GM12801 (cell line): ENCODE results near the gene TDRKH.

ENCODE experiments used
- TF ChIP-seq, protein P1 (sequence below): IDR thresholded peaks from one replicate; pipeline ENCODE4 v1.5.1; 2011; ENCODE audit warnings: control low read depth; ENCODE audit not compliant: insufficient read length; ENCODE audit errors: extremely low read depth

TDRKH gene

DNA sequence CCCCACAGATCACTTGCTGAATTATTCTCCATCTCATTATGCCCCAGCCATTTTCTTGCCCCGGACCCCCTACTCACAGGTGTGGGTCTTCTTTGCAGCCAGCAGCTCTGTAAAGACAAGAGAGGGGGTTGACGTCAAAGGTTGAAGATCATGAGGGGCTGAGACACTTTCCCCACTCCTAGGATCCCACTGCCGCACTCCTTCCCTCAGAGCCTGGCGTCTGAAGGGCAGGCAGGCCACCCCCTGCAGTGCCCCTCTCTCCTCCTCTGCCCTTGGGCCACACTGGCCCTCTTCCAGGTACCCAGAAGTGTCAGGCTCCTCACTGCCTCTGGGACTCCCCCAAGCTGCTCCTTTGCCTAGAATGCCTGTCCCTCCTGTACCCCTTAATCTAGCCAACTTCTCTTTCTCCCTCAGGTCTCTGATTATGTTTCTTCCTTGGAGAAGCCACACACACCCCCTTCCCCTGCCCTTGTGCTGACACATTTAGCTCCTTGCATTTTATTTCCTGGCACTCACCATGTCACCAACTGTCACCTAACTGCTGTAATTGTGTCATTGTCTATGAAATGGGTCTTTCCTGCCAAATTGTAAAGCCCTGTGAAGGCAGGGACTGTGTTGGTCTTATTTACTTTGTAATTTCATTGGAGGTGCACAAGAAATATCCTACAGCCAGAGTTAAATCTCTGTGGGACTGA, 39.2 kb upstream of the TDRKH start:
- TF ChIP-seq, protein P1, sequence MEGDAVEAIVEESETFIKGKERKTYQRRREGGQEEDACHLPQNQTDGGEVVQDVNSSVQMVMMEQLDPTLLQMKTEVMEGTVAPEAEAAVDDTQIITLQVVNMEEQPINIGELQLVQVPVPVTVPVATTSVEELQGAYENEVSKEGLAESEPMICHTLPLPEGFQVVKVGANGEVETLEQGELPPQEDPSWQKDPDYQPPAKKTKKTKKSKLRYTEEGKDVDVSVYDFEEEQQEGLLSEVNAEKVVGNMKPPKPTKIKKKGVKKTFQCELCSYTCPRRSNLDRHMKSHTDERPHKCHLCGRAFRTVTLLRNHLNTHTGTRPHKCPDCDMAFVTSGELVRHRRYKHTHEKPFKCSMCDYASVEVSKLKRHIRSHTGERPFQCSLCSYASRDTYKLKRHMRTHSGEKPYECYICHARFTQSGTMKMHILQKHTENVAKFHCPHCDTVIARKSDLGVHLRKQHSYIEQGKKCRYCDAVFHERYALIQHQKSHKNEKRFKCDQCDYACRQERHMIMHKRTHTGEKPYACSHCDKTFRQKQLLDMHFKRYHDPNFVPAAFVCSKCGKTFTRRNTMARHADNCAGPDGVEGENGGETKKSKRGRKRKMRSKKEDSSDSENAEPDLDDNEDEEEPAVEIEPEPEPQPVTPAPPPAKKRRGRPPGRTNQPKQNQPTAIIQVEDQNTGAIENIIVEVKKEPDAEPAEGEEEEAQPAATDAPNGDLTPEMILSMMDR: no peak

DNA sequence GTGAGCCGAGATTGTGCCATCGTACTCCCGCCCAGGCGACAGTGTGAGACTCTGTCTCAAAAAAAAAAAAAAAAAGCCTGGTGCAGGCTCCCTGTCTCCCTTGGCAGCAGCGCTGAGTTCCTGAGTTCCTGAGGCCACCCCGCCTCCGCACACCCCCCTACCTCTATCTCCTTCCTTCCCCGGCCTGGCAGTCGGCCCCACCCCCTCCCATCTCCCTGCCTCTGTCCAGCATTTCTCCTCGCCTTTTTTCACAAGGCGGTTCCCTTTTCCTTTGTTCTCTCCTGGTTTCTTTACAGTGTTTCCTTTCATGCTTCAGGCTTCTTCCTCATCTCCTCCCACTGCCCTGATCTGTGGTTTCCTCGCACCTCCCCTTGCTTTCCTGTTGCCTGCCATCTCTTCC, 38.6 kb upstream of the TDRKH start:
- TF ChIP-seq, protein P1: no peak

DNA sequence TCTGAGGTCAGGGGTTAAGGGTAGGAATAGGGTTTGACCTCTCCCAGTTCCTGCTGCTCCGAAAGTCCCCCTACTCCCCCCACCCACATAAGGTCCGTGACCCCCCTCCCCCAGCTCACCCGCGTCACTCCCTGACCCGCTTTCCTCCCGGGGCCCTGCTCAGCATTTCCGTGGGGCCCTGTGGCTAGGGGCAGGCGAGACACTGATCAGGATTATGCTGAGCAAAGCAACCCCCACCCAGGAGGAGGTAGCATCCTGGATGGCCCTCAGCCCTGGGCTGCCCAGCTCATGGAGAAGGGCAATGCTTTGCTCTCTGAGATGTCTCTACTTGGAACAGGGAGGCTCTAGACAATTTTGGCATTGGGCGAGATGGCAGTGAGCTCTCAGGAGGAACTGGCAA, 37.6 kb upstream of the TDRKH start:
- TF ChIP-seq, protein P1: no peak

DNA sequence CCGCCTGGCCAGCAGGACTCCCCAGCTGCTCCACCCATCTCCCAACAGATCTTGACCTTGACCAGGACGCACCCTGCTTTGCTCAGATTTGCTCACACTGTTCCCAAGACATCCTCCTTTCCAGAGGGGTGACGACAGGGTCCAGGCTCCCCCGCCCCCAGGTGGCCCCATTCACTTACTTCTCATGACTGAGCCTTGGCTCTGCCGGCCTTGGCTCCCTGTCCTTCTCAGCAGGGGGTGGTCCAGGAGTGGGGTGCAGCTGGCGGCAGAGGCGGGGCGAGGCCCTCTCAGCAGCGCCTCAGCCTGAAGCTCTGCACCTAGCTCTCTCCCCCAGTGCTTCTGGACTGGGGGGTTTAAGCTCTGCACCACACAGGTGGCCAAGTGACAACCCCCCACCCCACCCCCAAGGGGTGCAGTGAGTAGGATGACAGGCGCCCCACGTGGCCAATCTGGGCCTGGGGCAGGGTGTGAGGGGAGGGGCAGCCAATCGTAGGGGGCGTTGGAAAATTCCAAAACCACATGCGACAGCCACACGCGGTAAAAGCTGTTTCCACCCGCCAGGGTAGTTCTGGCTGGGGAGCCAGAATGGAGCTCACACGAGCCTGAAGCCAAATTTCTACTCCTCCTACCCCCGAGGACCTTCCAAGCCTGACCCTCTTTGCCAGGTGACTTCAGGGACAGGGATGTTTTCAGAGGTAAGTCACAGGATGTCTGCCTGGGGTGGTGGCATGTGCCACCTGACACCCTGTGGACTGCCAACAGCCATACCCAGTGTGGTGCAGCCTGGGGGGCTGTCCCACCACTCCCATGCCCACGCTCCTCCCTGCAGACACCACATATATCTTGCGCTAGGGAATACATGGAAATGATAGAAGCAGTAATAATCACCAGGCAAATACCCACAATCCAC, 35.7 kb upstream of the TDRKH start:
- TF ChIP-seq, protein P1: no peak

DNA sequence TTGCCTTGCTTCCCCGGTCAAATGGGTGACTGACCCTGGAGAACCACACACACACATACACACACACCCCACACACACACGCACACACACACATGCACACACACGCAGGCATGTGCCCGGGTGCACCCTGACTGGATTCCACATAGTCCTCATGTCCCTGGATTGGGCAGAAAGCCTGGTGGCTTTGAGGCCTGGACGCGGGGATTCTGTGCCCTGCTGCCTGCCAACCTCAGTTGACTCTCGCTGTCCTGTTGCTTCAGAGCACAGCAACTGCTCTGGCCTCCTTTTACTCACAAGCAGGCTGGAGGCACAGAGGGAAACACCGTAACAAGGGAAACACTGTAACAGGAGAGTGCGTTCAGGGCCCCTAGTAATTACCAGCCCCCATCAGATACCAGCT, 34.9 kb upstream of the TDRKH start:
- TF ChIP-seq, protein P1: no peak

DNA sequence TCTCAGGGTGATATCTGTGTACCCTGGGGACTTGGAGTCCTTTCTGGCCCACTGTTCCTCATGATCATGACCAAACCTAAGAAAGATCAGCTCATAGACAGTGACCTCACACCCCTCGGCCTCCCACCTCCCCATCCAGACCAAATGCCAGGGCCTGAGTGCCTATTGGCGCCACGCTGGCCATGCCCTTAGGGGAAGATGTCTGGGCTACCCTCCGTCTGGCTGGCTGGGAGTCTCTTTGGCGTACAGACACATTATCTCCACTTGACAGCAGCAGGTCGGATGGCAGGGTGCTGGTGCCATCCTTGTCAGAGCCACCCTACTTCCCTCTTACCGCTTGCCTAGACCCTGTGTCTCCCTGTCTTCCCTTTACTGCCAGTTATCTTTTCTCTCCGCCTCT, 32.9 kb upstream of the TDRKH start:
- TF ChIP-seq, protein P1: no peak

DNA sequence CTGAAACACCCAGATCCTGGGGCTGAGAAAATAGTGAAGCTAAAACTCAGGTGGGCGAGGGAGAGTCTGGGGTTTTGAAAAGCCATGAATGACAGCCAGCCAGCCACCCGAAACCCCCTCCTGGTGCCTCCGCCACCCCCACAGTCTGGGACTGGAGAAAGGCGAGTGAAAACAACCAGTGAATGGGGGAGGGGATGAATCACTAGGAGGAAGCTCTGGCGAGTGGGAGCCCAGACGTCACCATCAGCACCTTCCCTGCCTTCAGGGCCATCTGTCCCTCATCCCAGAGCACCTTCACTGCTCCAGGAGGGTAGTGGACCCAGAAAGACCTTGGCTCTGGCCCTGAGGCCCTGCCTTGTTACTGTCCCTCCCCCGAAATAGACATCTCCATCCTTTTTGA, 32.1 kb upstream of the TDRKH start:
- TF ChIP-seq, protein P1: no peak
